ENCODE data around the gene PRAMEF7. TPM values are rescaled to one million over a fixed set of nuclear protein-coding genes. Genes with fewer than 3 reads are reported as not detected.

PRAMEF7 gene
- not detected in 2 replicates for total RNA-seq

GRCh38 chr1:12916310-12916709, at the start of gene PRAMEF7:
Gene PRAMEF7, plus strand, starts transcription at chr1:12916610. Its CDS starts 1,083 bp downstream, at chr1:12917693.

GRCh38 chr1:12886101-12886500, 30.3 kb upstream of the PRAMEF7 start, which contains the start of gene PRAMEF4:
Gene PRAMEF4, minus strand, starts transcription at chr1:12886201. Its CDS starts 2,807 bp downstream, at chr1:12883394.

GRCh38 chr1:12898170-12898569, 18.2 kb upstream of the PRAMEF7 start, which contains the start of gene PRAMEF10:
Gene PRAMEF10, minus strand, starts transcription at chr1:12898270. Its CDS starts 2,423 bp downstream, at chr1:12895847.

DNA sequence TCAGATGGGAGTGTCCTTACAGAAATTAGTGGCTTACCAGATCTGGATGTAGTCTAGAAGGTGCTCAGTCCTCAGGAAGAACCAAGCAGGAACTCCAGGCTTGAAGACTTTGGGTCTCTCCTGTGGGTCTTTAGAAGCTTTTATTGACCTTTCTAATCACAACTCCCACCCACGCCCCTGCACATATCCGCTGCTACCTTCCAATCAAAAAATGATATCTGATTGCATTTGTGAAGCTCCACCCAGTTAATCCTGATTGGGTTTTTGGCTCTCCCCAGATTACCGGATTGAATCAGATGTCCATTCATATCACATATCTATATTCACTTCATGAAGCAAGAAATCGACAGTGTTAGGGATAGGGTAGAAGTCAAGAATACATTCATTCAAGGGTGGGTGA, 31.1 kb downstream of the PRAMEF7 start, which contains the start of gene PRAMEF6:
Gene PRAMEF6, minus strand, starts transcription at position 101 of the 400 bp plus-strand sequence. CDS start 5,062 bp downstream, outside the sequence.

Other genes with a start within 250 kb of the PRAMEF7 start
- gene AADACL3, start 200.5 kb upstream of the PRAMEF7 start, total RNA-seq = not detected in 2 replicates
- gene CFAP107, start 170.4 kb upstream of the PRAMEF7 start, total RNA-seq = not detected in 2 replicates
- gene PRAMEF12, start 142.9 kb upstream of the PRAMEF7 start, total RNA-seq = not detected in 2 replicates
- not detected in 2 replicates for gene PRAMEF1, start 125.2 kb upstream of the PRAMEF7 start, total RNA-seq
- gene PRAMEF11, start 85.2 kb upstream of the PRAMEF7 start, total RNA-seq = not detected in 2 replicates
- not detected in 2 replicates for gene HNRNPCL1, start 67.9 kb upstream of the PRAMEF7 start, total RNA-seq
- gene PRAMEF2, start 59.5 kb upstream of the PRAMEF7 start, total RNA-seq = not detected in 2 replicates
- gene PRAMEF4, start 30.4 kb upstream of the PRAMEF7 start, total RNA-seq = not detected in 2 replicates
- gene PRAMEF10, start 18.3 kb upstream of the PRAMEF7 start, total RNA-seq = not detected in 2 replicates
- gene PRAMEF6, start 31.0 kb downstream of the PRAMEF7 start, total RNA-seq = not detected in 2 replicates
- gene PRAMEF27, start 140.0 kb downstream of the PRAMEF7 start, total RNA-seq = not detected in 2 replicates
- not detected in 2 replicates for gene HNRNPCL3, start 144.2 kb downstream of the PRAMEF7 start, total RNA-seq
- not detected in 2 replicates for gene PRAMEF25, start 154.2 kb downstream of the PRAMEF7 start, total RNA-seq
- not detected in 2 replicates for gene HNRNPCL2, start 200.2 kb downstream of the PRAMEF7 start, total RNA-seq
- not detected in 2 replicates for gene PRAMEF26, start 239.4 kb downstream of the PRAMEF7 start, total RNA-seq
- not detected in 2 replicates for gene HNRNPCL4, start 249.0 kb downstream of the PRAMEF7 start, total RNA-seq